ENCODE results near the gene ATAT1. TPM values are rescaled to one million over a fixed set of nuclear protein-coding genes. Genes with fewer than 3 reads are reported as not detected.

ATAT1 gene
- total and polyA plus RNA-seq, 9 of the 15 experiments (the other 6 are each of a cell fraction or from before 2014, with no cell fraction given), result 0.65 to 5.8 (median 1.6) TPM

GRCh38 chr6:30626484-30627366 is at the start of gene ATAT1 (continued):
- TF ChIP-seq USF1 (CRISPR knock-in tag; IDR thresholded peaks at IDR 0.05), result no peak
- peak; percentile 92 for TF ChIP-seq HMGN3 (IDR thresholded peaks at IDR 0.05; ENCODE audit: borderline replicate concordance, extremely low read depth, insufficient read length, low read depth, low read length)
- no peak for TF ChIP-seq E2F8 (IDR thresholded peaks at IDR 0.05; ENCODE audit: low read depth, partially characterized antibody)
- TF ChIP-seq TRIM24 (IDR thresholded peaks at IDR 0.05), result no peak
- TF ChIP-seq MAZ (CRISPR knock-in tag; conservative IDR thresholded peaks at IDR 0.05 in 1 of 2, IDR thresholded peaks at IDR 0.05 in 1 of 2), result peak in 1 of 2 experiments; percentile 51; a peak in 2 of 4 replicates
- TF ChIP-seq ZMIZ1 (IDR thresholded peaks at IDR 0.05; ENCODE audit: low read depth in 2 of 2, low read length in 2 of 2), result no peak
- peak in 1 of 3 experiments; percentile 7 for TF ChIP-seq YY1 (IDR thresholded peaks at IDR 0.05; ENCODE audit: borderline replicate concordance in 1 of 3, control insufficient read depth in 1 of 3, extremely low read depth in 1 of 3, insufficient read depth in 3 of 3, insufficient read length in 1 of 3, insufficient replicate concordance in 2 of 3, low read depth in 1 of 3, low read length in 2 of 3)
- no peak for TF ChIP-seq ZNF217 (CRISPR knock-in tag; IDR thresholded peaks at IDR 0.05)

All from K562 (cell line).